Muscle of arm (tissue), 12 donors: ENCODE measurements around the gene SLC66A2. TPM values are rescaled to one million over a fixed set of nuclear protein-coding genes. Genes with fewer than 3 reads are reported as not detected.

Experiments used
- DNase-seq: peaks from one replicate; pipeline ENCODE4 v3.0.0-alpha.2; 2013
- polyA plus RNA-seq, 12 donors: library from polyadenylated mRNA; unstranded; fragments of 120-200 nt; gene quantifications; one replicate each; pipeline ENCODE4 v1.2.1, GENCODE V29; 2013; ENCODE audit not compliant: insufficient read length in 12 of 12

SLC66A2 gene
- polyA plus RNA-seq, 12 donors: 17.4 to 27.9 (median 20.9) TPM; not detected in 1

GRCh38 chr18:79904357-79905147, 46.9 kb downstream of the SLC66A2 start:
- no peak for DNase-seq

GRCh38 chr18:79903787-79904356, 47.6 kb downstream of the SLC66A2 start:
- no peak for DNase-seq

GRCh38 chr18:79903071-79903635, 48.3 kb downstream of the SLC66A2 start:
- DNase-seq: no peak

- DNase-seq: no peak
Measured at GRCh38 chr18:79902640-79903039, 48.8 kb downstream of the SLC66A2 start.

- no peak for DNase-seq
Measured at GRCh38 chr18:79902075-79902474, 49.4 kb downstream of the SLC66A2 start.

- DNase-seq: no peak
Measured at GRCh38 chr18:79901665-79902064, 49.8 kb downstream of the SLC66A2 start.

GRCh38 chr18:79900610-79901570, 50.6 kb downstream of the SLC66A2 start:
- DNase-seq: no peak

GRCh38 chr18:79899609-79900445, 51.6 kb downstream of the SLC66A2 start:
- DNase-seq: no peak

- no peak for DNase-seq
Measured at GRCh38 chr18:79898952-79899608, 52.4 kb downstream of the SLC66A2 start.

GRCh38 chr18:79897940-79898625, 53.4 kb downstream of the SLC66A2 start:
- no peak for DNase-seq

GRCh38 chr18:79896738-79897137, 54.7 kb downstream of the SLC66A2 start:
- no peak for DNase-seq

GRCh38 chr18:79890674-79891073, 60.8 kb downstream of the SLC66A2 start:
- DNase-seq: no peak

- no peak for DNase-seq
Measured at GRCh38 chr18:79889569-79889968, 61.9 kb downstream of the SLC66A2 start.

- DNase-seq: no peak
Measured at GRCh38 chr18:79888016-79888415, 63.4 kb downstream of the SLC66A2 start.

- DNase-seq: no peak
Measured at GRCh38 chr18:79887181-79888000, 64.1 kb downstream of the SLC66A2 start.

- DNase-seq: no peak
Measured at GRCh38 chr18:79884963-79885728, 66.3 kb downstream of the SLC66A2 start.

GRCh38 chr18:79884294-79884962, 67.0 kb downstream of the SLC66A2 start:
- no peak for DNase-seq
